Mesenteric fat pad (tissue), 1 donor: Measurements from ENCODE around the gene UPK3A. TPM values are rescaled to one million over a fixed set of nuclear protein-coding genes. Genes with fewer than 3 reads are reported as not detected.
A peak's percentile ranks its signal among the peaks of the same experiment; 100 is the strongest.
"Not testable (repeated sequence)": the region's sequence is repeated elsewhere in the genome, so short reads cannot be mapped to it uniquely, and the experiment has no call there.

Experiments
- DNase-seq: peaks from one replicate; pipeline ENCODE4 v3.0.0-alpha.2; 2020; ENCODE audit warnings: low spot score
- total RNA-seq: library from RNA; stranded (reverse); fragmentation: NEBNext Ultra II Directional; extraction: Animal tissue kit (Norgen Biotek cat#: 25700); gene quantifications from one replicate; pipeline ENCODE4 v1.2.1, GENCODE V29; 2021
- donor health status: DM: yes; HTN: yes; CAD: no.

Gene UPK3A
- total RNA-seq, 1 donor from 2014 or later: not detected

DNA sequence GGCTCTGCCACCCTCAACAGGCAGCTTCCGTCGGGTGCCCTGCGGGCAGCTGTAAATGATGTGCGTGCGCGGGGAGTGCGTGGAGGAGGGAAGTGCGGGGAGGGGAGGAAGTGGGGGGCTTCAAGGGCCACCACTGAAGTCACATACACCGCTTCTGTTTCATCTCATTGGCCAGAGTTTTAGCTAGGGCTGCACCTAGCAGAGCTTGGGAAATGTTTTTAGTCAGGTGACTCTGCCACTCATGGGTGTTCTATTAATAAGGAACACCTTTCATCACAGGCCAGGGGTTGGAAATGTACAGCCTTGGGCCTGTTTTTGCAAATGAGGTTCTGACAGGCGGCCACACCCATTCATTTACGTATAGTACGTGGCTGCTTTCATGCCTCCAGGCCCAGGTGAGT is 39.6 kb downstream of the UPK3A start:
- DNase-seq: no peak

GRCh38 chr22:45328261-45328660 is 43.5 kb downstream of the UPK3A start:
- DNase-seq: not testable (repeated sequence)

- no peak for DNase-seq
Measured at GRCh38 chr22:45328822-45329529, 44.2 kb downstream of the UPK3A start.

DNA sequence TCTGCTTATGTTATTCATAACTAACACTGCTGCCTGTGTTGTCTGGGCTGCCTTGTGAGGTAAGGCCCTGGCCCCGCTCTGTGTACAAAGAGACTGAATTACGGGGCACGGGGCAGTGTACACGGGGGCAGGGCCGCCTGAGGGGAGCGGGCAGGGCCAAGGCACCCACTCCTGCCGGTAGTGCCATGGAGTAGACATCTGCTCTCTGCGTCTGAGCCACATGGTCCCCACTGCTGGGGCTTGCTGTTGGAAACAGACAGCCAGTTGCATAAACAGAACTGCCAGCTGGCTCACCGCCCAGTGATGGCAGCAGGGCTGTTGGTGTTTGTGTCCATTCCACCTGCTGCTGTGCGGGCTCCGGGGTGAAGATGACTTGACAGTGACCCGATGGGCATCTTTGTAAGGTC is 44.8 kb downstream of the UPK3A start:
- DNase-seq: no peak

- DNase-seq: no peak
Measured at GRCh38 chr22:45330548-45330947, 45.8 kb downstream of the UPK3A start.

- DNase-seq: no peak
Measured at GRCh38 chr22:45331486-45331885, 46.7 kb downstream of the UPK3A start.

- no peak for DNase-seq
Measured at GRCh38 chr22:45332001-45332400, 47.3 kb downstream of the UPK3A start.

DNA sequence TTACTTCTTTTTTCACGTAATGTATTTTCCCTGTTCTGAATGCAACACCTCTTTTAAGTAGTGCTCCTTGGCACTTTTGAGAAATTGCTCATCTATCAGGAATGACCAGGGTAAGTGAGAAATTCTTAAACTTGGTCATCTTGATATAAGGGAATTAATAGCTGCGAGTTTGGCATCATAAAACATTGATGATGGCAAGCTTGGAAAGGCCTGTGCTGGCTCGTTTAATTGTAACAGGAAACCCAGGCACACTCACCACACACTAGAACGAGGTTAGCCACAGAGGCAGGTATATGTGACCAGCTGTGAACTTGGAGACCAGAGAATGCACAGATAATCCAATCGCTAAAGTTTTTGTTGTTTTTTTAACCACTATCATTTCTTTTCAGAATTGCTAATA is 49.3 kb downstream of the UPK3A start:
- no peak for DNase-seq

DNA sequence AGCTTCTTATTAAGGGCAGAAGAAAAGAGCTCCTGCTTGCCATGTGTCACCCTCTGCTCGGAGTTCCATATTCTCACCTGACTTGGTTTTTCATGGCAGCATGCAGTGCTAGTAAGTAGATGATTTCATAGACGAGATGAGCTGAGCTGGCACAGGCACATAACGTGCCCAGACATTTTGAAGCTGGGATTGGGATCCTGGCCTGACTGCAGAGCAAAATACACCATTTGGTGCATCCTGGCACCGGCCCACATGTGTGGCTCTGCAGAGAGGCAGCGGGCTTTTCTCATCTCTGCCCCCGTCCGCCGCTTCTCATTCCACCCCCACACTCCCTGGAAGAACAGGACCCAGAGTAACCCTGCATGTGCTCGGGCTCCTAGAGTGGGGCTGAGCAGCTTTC is 49.8 kb downstream of the UPK3A start:
- DNase-seq: no peak

- DNase-seq: peak; percentile 77
Measured at GRCh38 chr22:45335021-45335818, 50.5 kb downstream of the UPK3A start.

DNA sequence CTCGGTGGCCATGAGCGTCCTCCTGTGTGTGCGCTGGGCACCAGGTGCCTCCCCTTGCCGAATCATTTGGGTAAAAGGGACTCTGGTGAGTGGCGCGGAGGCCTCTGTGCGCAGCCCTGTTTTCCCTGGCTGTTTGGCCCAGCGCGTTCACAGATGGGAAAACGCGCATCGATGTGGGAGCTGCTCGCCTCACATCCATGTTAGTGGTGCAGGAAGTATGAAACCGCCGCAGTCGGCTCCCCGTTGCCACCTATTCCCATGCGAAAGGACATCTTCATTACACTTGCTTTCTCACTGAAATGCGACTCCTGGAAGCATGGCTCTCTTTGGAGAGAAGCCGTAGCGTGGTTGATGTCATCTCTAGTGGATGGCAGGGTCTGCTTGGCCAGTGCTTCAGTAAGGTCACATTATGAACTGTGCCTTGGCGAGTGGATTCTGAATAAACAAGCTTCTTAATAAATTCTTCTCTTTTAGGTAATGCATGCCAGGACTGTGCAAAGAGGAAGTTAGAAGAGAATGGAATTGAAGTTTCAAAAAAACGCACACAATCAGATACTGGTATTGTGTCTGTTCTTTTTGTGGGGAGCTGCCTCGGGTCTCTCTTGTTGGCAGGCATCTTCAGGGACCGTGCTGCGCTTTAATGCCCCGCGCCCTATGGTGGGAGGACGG is 51.2 kb downstream of the UPK3A start:
- DNase-seq: peak; percentile 79

DNA sequence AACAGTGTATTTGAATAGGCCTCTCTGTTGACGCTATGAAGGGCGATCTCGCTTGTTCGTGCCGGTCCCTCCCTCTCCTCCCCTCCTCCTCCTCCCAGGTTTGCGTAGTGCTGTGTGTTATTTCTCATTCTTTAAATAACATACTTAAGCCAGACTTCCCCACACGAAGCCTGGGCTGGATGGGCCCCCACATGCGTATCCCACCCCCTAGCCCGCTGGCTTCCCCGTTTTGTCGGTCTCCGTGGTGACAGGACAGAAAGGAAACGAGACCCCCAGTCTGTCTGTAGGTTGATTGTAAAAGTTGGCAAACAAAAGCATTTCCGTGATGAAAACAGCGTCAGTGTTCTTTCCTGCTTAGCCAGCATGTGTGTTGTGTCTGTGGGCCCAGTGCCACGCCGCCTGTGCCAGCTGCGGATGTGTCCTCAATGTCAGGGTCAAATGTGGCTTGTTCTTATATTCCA is 52.3 kb downstream of the UPK3A start:
- peak; percentile 87 for DNase-seq

- DNase-seq: peak; percentile 22
Measured at GRCh38 chr22:45337536-45337935, 52.8 kb downstream of the UPK3A start.

DNA sequence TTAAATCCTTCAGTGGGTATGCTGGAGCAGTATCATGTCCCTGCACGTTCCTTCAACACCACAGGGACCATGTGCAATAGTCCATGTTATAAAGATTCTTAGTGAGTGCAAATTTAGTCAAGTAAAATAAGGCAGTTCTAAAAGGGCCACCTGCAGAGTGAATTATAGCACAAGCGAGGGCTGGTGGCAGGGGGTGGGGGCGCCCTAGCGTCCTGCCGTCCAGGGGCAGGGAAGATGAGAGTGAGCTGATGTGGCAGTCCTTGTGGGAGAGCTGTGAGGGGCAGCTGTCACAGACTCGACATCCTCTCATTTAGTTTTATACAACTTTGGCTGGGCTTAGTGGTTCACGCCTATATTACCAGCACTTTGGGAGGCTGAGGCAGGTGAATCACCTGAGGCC is 54.0 kb downstream of the UPK3A start:
- DNase-seq: no peak

DNA sequence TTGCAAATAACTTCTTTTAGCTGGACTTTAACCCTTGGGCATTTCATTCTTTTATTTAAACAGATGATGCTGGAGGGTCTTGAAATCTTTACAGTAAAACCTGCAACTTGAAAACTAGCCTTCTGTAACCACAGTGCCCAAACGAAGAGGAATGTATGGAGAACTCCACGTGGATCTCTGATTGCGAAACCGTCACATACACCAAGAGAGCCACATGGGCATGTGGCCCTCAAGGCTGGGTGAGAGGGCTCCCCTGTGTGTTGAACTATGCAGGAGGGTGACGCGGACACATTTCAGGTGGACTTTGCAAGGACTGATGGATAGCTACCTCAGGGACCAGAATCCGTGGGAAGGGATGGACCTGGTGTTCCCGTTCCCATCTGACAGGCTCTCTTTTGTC is 55.6 kb downstream of the UPK3A start:
- no peak for DNase-seq

DNA sequence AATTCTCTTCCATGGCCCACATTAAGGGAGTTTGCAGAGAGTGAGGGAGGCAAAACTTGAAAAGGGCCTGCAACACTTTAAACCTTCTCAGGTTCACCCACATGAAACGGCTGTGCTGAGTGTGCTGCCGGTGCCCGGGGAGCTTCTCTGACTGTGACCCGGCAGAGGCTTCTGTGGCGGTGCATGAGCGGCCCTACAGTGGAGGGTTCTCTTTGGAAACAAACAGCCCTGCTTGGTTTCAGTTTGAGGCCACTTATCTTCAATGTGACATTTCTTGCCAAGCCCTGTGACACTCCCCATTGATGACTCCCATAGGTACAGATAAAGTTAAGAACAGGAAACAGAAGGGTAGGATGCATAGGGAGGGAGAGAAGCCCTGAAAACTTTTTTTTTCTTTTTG is 56.7 kb downstream of the UPK3A start:
- DNase-seq: no peak

GRCh38 chr22:45343143-45343542 is 58.4 kb downstream of the UPK3A start:
- no peak for DNase-seq

GRCh38 chr22:45344334-45344733 is 59.6 kb downstream of the UPK3A start:
- DNase-seq: no peak
